A549 treated with AZD2906 at 1 μM for 4 hours (cell line): ENCODE measurements around the gene EIF2S3B. TPM values are rescaled to one million over a fixed set of nuclear protein-coding genes. Genes with fewer than 3 reads are reported as not detected.

Experiments
- total RNA-seq: library from RNA; stranded (reverse); fragments of 200-300 nt; extraction: Qiagen RNA extraction; gene quantifications from 5 replicates; pipeline ENCODE4 v1.2.3, GENCODE V29; 2022

EIF2S3B gene
- 0.36 to 0.87 TPM (median 0.45 TPM) in 5 replicates for total RNA-seq

DNA sequence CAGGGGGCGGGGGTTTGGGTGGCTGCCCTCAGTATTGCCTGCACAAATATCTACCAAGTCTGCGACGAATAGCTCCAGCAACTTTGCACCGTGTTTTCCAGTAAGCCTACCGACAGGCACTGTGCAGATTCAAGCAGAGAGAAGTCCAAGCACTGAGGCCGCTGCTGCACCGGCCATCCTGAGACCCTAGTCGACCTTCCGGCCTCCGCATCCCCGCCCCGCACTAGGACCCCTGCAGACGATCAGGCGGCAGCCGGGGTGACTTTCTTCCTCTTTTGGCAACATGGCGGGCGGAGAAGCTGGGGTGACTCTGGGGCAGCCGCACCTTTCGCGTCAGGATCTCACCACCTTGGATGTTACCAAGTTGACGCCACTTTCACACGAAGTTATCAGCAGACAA lies at the start of gene EIF2S3B:
EIF2S3B (plus strand) TSS at position 271 of the 400 bp plus-strand sequence; CDS start at position 284, 13 bp downstream.

Other genes starting within 250 kb of the EIF2S3B start
- gene KLRD1, start 198.0 kb upstream of the EIF2S3B start, total RNA-seq, result not detected in 5 replicates
- 0.18 TPM in 1 of 5 replicates, not detected in the others for gene KLRK1, start 115.8 kb upstream of the EIF2S3B start, total RNA-seq
- not detected in 5 replicates for gene KLRC4, start 96.1 kb upstream of the EIF2S3B start, total RNA-seq
- gene KLRC3, start 85.3 kb upstream of the EIF2S3B start, total RNA-seq, result 0.10 to 0.24 TPM (median 0.22 TPM) in 3 of 5 replicates, not detected in the others
- 1.3 to 2.2 TPM (median 2.0 TPM) in 5 replicates for gene KLRC2, start 69.9 kb upstream of the EIF2S3B start, total RNA-seq
- gene KLRC1, start 52.5 kb upstream of the EIF2S3B start, total RNA-seq, result not detected in 5 replicates
- gene MAGOHB, start 107.7 kb downstream of the EIF2S3B start, total RNA-seq, result 47.4 to 51.6 TPM (median 48.3 TPM) in 5 replicates
- 0.16 to 0.28 TPM (median 0.18 TPM) in 5 replicates for gene STYK1, start 168.2 kb downstream of the EIF2S3B start, total RNA-seq
- gene YBX3, start 217.4 kb downstream of the EIF2S3B start, total RNA-seq, result 245 to 262 TPM (median 259 TPM) in 5 replicates